Stimulated activated naive B cell treated with anti-CD40 and anti-IgM and Interleukin-4, amounts not matched to agents 10 μg/mL and 1 μg/mL and 100 μg/mL, for 72 hours (primary cell): ENCODE data around the gene APCDD1L.
"Not testable (repeated sequence)": the region's sequence is repeated elsewhere in the genome, so short reads cannot be mapped to it uniquely, and the experiment has no call there.

ENCODE experiments used
- ATAC-seq, 2 donors: fragments of 150-1000 bp; cut with Tn5 transposase; replicated peaks; 2 replicates each; pipeline ENCODE4 v1.10.0; 2021; ENCODE audit warnings: moderate library complexity in 1 of 2
- DNase-seq: peaks from one replicate; pipeline ENCODE4 v3.0.0; 2021
- H3K27ac Mint-ChIP-seq: one replicate; pipeline ENCODE4 v1.8.0; 2022; ENCODE audit warnings: mild to moderate bottlenecking, mixed read lengths
- H3K27me3 Mint-ChIP-seq, 2 donors: one replicate each; pipeline ENCODE4 v1.8.0; 2022; ENCODE audit warnings: mixed read lengths in 2 of 2
- H3K36me3 Mint-ChIP-seq, 2 donors: one replicate each; pipeline ENCODE4 v1.8.0; 2022; ENCODE audit warnings: mixed read lengths in 2 of 2, mild to moderate bottlenecking in 1 of 2
- H3K4me1 Mint-ChIP-seq, 2 donors: one replicate each; pipeline ENCODE4 v1.8.0; 2022; ENCODE audit warnings: mixed read lengths in 2 of 2, mild to moderate bottlenecking in 1 of 2
- H3K4me3 Mint-ChIP-seq, 2 donors: one replicate each; pipeline ENCODE4 v1.8.0; 2022; ENCODE audit warnings: mild to moderate bottlenecking in 2 of 2, mixed read lengths in 2 of 2, moderate library complexity in 1 of 2
- H3K9me3 Mint-ChIP-seq, 2 donors: one replicate each; pipeline ENCODE4 v1.8.0; 2022; ENCODE audit warnings: mixed read lengths in 2 of 2, mild to moderate bottlenecking in 1 of 2

The APCDD1L gene

DNA sequence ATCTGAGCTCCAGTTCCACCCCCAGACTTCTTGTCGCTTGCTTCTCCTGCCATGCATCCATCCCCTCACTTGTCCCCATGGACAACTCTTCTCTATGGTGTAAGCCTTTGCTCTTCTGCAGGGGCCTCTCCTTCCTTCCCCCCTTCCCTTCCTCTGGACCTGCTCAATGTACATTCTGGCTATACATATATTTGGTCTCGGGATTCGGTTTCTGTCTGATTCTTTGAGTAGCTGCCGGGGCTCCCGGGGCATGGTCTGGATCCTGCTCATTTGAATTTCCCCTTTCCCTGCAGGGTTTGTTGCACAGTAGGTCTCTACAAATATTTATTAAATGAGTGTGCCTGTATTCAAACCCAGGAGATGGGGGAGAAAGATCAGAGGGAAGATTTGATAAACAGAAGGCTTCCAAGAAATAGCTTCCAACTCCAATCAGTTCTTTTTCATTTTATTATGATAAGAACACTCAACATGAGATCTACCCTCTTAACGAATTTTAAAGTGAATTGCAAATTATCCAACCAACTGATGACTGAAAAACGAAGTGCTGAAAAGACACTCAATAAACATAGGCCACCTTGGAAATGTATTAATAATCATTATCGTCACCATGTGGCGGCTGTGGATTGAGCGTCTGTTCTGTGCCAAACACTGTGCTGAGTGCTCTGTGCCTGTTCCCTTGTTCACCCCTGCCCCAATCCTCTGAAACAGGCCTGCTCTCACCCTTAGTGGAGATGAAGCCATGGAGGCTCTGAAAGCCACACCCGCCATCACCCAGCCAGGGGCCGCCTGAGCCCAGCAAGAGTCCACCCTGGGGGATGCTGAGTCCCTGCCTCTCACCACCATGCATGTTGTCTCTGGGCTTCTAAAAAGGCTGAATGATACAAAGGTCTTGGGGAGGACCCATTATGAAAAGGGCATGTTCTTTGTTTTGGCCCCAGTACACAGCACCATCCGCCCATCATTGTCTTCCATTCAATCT, 34.3 kb upstream of the APCDD1L start:
- Mint-ChIP-seq H3K36me3 (no peaks in the 10 kb centered on the region), H3K27ac (no peak overlapping the region), H3K4me3 (no peak overlapping the region), H3K4me1 (no peaks in the 10 kb centered on the region), H3K9me3 (no peaks in the 10 kb centered on the region), H3K27me3 (peaks cover 35 to 49% of the 10 kb centered on the region in 2 donors)
- DNase-seq (no peak), ATAC-seq (no peak)

DNA sequence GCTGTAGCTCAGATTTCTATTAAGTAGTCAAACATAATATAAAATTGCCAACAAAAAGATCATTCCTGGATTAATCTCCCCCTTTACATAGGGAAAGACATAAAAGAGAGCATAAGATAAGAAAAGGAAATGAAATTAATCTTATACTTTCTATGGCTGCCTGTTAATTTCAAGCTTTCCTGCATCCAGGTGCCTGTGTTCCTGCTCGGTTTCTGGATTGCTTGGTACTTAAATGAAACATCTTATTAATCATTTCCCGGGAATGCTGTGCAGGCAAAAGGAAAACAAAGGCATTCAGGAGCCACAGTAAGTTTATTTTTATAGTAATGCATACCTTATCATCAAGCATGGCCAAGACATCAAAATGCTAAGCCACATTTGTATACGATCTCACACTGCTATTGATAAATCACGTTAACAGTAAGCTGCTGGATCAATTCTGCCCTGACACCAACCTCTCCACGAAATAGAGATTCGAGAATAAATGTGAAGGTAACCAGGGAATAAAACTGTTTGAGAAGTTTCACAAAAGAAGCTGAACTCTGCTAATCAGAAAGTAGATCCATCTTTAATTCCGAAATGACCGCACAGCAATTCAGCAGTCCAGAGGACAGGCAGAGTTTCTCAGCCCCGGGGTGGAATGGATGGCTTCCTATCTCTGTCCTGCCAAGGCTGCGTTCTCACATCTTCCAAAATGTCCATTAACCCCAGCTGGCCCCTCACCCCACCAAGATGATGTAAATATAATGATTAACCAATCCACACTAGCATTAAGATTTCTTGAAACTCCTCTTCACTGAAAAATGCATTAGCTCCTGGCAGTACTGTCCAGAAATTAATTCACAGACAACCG, 32.6 kb upstream of the APCDD1L start:
- Mint-ChIP-seq H3K27ac (no peak overlapping the region), H3K4me3 (no peak overlapping the region), H3K4me1 (no peaks in the 10 kb centered on the region), H3K36me3 (no peaks in the 10 kb centered on the region), H3K9me3 (no peaks in the 10 kb centered on the region), H3K27me3 (peaks cover 26 to 37% of the 10 kb centered on the region in 2 donors)
- DNase-seq (no peak), ATAC-seq (no peak)

DNA sequence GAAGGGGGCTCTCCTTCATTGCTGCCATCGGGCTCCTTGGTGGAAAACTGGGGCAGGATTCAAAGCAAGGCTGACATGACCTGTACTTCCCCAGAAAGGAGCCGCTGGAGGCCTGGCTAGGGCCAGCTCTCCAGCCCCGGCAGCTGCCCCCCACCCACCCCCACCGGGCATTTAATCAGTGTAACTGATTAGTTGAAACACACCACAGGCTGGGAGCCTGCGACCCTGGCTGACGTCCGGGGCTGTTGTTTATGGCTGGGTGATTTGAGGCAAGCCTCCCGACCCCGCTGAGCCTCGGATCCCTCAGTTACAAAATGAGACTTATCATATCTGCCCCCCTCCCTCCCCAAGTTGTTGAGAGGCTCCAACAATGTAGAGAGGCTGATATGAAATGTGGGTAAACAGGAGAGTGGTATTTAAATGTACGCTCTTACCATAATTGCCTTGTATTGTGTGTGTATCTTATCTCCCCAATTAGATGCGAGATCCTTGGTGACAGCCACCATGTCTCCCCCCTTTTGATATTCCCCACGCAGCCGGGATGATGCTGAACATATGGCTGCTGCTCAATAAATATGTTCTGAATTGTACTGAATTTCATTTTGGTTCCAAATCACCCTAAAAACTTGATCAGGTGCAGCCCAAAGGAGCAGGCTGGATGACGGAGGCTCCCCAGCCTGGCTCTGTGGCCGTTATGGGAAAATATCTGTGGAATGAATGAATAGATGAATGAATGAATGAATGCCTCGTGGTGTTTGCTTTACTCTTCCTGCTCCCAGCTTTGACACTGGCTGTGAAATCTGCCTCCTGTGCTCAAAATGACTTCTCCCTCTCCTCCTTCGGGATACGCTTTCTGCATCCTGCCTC, 31.8 kb upstream of the APCDD1L start:
- Mint-ChIP-seq H3K27ac (no peak overlapping the region), H3K27me3 (peaks cover 21 to 30% of the 10 kb centered on the region in 2 donors), H3K9me3 (no peaks in the 10 kb centered on the region), H3K4me3 (no peak overlapping the region), H3K36me3 (no peaks in the 10 kb centered on the region), H3K4me1 (no peaks in the 10 kb centered on the region)
- DNase-seq (no peak), ATAC-seq (no peak)

DNA sequence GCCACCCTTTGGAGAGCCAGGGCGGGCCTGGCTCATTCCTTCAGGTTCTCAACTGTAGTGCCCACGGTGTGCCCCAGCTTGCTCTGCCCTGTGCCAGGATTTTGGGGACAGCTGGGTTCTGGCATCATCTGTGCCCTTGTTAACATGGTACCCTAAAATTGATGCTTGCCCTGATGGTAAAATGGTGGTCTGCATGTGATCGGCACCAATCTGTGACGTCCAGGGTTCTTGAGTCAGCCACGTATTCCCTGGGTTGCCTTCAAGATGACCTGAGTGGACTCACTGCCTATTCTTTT, 31.2 kb upstream of the APCDD1L start:
- Mint-ChIP-seq H3K36me3 (no peaks in the 10 kb centered on the region), H3K4me1 (no peaks in the 10 kb centered on the region), H3K27me3 (peaks cover 18 to 24% of the 10 kb centered on the region in 2 donors), H3K27ac (no peak overlapping the region), H3K4me3 (no peak overlapping the region), H3K9me3 (no peaks in the 10 kb centered on the region)
- DNase-seq (no peak), ATAC-seq (no peak)

DNA sequence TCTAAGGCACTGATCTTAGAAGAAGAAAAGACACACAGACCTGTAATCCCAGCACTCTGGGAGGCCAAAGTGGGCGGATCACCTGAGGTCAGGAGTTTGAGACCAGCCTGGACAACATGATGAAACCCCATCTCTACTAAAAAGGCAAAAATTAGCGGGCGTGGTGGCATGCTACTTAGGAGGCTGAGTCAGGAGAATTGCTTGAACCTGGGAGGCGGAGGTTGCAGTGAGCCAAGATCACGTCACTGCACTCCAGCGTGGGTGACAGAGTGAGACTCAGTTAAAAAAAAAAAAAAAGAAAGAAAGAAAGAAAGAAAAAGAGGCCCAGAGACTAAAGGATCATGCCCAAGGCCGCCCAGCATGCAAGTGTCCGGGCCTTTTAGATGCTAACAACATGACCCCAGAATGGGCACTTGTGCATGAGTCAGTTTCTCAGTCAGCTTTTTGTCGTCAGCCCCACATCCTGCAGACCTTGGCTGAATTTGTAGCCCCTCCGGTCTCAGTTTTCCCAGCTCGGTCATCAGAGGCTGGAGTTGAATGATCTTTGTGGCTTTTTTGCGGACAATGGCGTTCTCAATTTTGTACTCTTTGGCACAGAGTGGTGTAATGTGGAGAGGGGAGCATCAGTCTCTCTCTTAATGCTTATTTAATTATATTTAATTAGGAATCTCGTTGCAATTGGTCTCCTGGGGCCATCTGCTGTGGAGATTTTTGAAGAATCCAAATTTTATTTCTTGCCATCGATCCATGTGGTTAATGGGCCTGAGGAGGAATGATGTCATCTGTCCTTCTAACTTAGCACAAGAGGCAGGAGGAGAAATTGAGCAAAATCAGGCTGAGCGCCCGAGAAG, 30.6 kb upstream of the APCDD1L start:
- no peak for DNase-seq
- peaks cover 18 to 22% of the 10 kb centered on the region in 2 donors for H3K27me3 Mint-ChIP-seq
- no peaks in the 10 kb centered on the region for H3K4me1 Mint-ChIP-seq
- H3K27ac Mint-ChIP-seq: no peak overlapping the region
- H3K4me3 Mint-ChIP-seq: no peak overlapping the region
- no peaks in the 10 kb centered on the region for H3K36me3 Mint-ChIP-seq
- H3K9me3 Mint-ChIP-seq: no peaks in the 10 kb centered on the region
- ATAC-seq: no peak

DNA sequence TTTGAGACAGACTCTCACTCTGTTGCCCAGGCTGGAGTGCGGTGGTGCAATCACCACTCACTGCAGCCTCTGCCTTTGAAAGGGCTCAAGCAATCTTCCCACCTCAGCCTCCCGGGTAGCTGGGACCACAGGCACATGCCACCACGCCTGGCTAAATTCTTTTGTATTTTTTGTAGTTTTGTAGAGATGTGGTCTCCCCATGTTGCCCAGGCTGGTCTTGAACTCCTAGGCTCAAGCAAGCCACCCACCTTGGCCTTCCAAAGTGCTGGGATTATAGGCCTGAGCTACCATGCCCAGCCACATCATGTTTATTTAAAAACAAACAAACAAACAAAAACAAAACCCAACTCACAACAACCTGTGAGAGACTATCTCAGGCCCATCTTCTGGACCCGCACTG, 29.7 kb upstream of the APCDD1L start:
- no peaks in the 10 kb centered on the region for H3K9me3 Mint-ChIP-seq
- no peaks in the 10 kb centered on the region for H3K4me1 Mint-ChIP-seq
- H3K36me3 Mint-ChIP-seq: no peaks in the 10 kb centered on the region
- ATAC-seq (no peak), DNase-seq (no peak)
- no peak overlapping the region for H3K4me3 Mint-ChIP-seq
- H3K27ac Mint-ChIP-seq: peak overlapping the region; percentile 2
- peaks cover 16 to 22% of the 10 kb centered on the region in 2 donors for H3K27me3 Mint-ChIP-seq

DNA sequence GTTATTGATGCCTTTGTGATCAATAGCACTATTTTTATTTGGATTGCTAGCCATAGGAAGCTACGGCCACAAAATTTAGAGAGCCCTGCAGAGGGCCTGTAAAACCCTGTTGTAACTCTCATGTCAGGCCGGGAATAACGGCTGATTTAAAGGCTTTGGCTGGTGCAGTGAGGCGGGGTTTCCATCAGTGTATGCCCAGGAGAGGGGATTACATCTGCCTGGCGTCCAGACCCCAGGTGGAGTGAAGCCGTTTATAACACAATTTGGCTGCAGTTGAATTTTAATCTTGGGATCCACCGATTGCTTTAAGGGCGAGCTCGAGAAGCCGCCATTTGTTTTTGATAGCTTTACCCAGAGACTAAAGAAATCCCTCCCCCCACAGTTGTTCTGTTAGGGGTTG, 29.1 kb upstream of the APCDD1L start:
- DNase-seq: no peak
- no peaks in the 10 kb centered on the region for H3K4me1 Mint-ChIP-seq
- peaks cover 12 to 21% of the 10 kb centered on the region in 2 donors for H3K27me3 Mint-ChIP-seq
- H3K4me3 Mint-ChIP-seq: no peak overlapping the region
- no peaks in the 10 kb centered on the region for H3K36me3 Mint-ChIP-seq
- no peaks in the 10 kb centered on the region for H3K9me3 Mint-ChIP-seq
- H3K27ac Mint-ChIP-seq: no peak overlapping the region
- no peak for ATAC-seq

DNA sequence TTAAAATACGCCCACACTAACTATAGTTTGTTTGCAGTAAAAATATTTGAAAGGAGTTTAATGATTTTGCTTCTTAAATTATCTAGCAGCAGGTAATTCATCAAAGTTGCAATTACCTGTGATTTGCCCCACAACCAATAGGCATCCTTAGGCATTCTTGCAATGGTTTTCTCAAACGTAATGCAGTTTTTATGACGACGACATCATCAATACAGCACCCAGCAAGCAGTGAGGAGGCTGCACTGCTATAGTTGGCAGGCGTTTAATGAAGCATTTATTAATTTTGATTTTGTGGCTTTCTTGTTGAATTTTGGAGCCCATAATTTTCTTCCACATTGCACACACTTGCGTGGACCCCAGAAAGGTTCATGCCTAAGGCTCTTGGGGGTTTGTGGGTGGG, 28.1 kb upstream of the APCDD1L start:
- Mint-ChIP-seq H3K27me3 (peaks cover 7 to 12% of the 10 kb centered on the region in 2 donors), H3K4me3 (no peak overlapping the region), H3K9me3 (peaks cover 0 to 4% of the 10 kb centered on the region in 2 donors), H3K27ac (no peak overlapping the region), H3K4me1 (no peaks in the 10 kb centered on the region), H3K36me3 (no peaks in the 10 kb centered on the region)
- DNase-seq: no peak
- no peak for ATAC-seq

DNA sequence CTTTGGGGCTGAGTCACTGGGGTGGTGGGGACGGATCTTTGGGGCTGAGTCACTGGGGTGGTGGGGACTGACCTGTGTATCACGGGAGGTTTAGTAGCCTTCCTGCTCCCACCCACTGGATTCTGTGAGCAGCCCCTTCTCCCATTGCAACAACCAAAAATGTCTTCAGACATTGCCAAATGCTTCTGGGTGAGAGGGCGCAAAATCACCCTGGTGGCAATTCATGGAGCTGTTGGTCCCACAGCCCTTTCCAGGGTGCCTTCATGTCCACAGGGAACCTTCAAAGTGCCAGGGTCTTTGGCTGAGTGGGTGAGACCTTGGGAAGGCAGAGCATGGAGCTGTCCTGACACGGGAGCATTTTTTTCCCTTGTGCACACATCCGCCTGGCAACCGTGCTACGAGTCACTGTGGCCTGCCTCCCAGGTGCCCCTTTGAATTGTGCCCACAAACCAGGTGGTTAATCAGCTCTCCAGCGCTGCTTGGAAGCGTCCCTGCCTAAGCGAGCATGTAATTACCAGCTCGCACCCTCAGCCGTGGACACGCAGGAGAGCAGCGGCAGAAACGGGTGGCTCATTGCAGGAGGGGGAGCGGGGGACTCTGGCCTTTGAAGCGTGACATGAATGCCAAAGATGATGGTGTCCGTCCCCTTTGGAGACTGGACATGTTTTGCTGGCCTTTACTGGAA, 27.4 kb upstream of the APCDD1L start:
- Mint-ChIP-seq H3K4me3 (no peak overlapping the region), H3K4me1 (no peaks in the 10 kb centered on the region), H3K9me3 (peaks cover 6 to 11% of the 10 kb centered on the region in 2 donors), H3K36me3 (peaks cover 6 to 7% of the 10 kb centered on the region in 2 donors), H3K27ac (no peak overlapping the region), H3K27me3 (peaks cover 7 to 8% of the 10 kb centered on the region in 2 donors)
- ATAC-seq (no peak), DNase-seq (no peak)

DNA sequence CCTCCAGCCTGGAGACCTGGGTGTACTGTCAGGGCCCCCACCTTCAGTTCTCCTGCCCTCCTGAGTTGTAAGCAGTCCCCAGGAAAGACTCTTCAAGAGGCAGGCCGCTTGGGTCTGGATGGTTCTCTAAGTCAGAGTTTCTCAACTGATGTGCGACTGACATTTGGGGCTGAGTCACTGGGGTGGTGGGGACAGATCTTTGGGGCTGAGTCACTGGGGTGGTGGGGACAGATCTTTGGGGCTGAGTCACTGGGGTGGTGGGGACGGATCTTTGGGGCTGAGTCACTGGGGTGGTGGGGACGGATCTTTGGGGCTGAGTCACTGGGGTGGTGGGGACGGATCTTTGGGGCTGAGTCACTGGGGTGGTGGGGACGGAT, 26.8 kb upstream of the APCDD1L start:
- ATAC-seq, H3K27ac Mint-ChIP-seq, H3K36me3 Mint-ChIP-seq: not testable (repeated sequence)

DNA sequence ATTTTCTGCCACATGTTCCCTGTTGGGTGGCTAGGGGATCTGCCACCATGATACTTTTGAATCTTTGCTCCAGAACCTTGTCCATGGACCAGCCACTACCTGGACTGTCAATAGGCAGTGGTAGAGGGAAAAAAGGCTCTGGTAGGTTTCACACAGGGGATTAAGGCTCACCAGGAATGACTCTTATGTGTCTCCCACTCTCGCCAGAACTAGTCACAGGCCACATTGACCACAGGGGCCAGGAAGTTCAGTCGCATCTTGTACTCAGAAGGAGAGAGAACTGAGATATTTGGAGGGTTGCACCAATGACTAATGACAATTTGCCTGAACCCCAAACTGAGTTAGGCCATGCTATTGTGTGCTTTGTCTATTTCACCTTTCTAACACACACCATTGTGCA, 23.6 kb upstream of the APCDD1L start:
- Mint-ChIP-seq H3K27ac (no peak overlapping the region), H3K9me3 (peaks cover 11 to 22% of the 10 kb centered on the region in 2 donors), H3K4me3 (no peak overlapping the region), H3K4me1 (no peaks in the 10 kb centered on the region), H3K36me3 (peaks cover 8 to 10% of the 10 kb centered on the region in 2 donors), H3K27me3 (peaks cover 0 to under 1% of the 10 kb centered on the region in 2 donors)
- no peak for DNase-seq
- ATAC-seq: no peak

More for the DNA sequence above, 26.8 kb upstream of the APCDD1L start:
- not testable (repeated sequence) for H3K4me3 Mint-ChIP-seq, DNase-seq, H3K4me1 Mint-ChIP-seq, H3K27me3 Mint-ChIP-seq
- H3K9me3 Mint-ChIP-seq: peaks cover 6 to 15% of the 10 kb centered on the region in 2 donors

DNA sequence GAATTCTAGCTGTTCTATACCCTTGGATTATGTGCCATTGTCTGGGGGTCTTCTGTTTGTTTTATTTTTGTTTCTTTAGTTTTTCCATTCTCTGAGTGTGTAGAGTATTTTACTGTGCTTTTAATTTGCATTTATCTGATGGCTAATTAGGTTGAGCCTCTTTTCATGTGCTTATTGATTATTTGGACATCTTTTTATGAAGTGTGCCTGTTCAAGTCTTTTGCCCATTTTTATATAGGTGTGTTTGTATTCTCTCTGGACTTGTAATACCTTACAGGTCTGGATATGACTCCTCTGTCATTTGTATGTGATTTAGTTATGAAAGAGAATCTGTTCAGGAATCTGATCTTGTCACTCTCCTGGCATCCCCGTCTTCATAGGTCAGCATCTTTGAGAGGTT, 22.6 kb upstream of the APCDD1L start:
- Mint-ChIP-seq H3K27ac (no peak overlapping the region), H3K36me3 (peaks cover 11 to 13% of the 10 kb centered on the region in 2 donors), H3K27me3 (peaks cover 4 to 8% of the 10 kb centered on the region in 2 donors), H3K9me3 (peaks cover 15 to 31% of the 10 kb centered on the region in 2 donors), H3K4me1 (no peaks in the 10 kb centered on the region), H3K4me3 (no peak overlapping the region)
- no peak for DNase-seq
- ATAC-seq: no peak

DNA sequence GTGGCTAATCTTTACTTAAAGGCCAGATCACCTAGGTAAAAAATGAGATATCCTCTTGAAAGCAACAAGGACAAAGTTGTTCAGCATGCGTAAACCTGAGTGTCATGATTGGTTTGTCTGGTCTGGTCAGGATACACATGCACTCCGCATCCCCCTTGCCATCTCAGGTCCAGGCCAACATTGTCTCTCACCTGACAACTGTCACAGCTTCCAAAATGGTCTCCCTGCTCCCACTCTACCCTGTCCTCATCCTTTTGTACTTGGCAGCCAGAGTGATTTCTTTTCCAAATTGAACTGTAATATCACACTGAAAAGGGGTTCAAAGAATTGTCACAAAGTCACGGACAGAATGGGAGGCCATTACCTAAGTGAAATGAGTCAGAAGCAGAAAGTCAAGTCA, 21.1 kb upstream of the APCDD1L start:
- Mint-ChIP-seq H3K36me3 (peaks cover 14 to 16% of the 10 kb centered on the region in 2 donors), H3K4me3 (no peak overlapping the region), H3K27me3 (peaks cover 8 to 13% of the 10 kb centered on the region in 2 donors), H3K27ac (no peak overlapping the region), H3K9me3 (peaks cover 27 to 45% of the 10 kb centered on the region in 2 donors), H3K4me1 (no peaks in the 10 kb centered on the region)
- no peak for ATAC-seq
- DNase-seq: no peak
